Measurements from ENCODE around the gene SELENOK. TPM values are rescaled to one million over a fixed set of nuclear protein-coding genes. Genes with fewer than 3 reads are reported as not detected.
A peak's percentile ranks its signal among the peaks of the same experiment; 100 is the strongest.

The SELENOK gene
- total and polyA plus RNA-seq, 2 of the 13 experiments (the other 11 are each of a cell fraction or from before 2014, with no cell fraction given), result 67.0 to 81.0 TPM

- peak; percentile 26; the same call in 1 of the 2 replicates for TF ChIP-seq YEATS4 (CRISPR knock-in tag; IDR thresholded peaks at IDR 0.05; ENCODE audit: borderline replicate concordance)
- TF ChIP-seq SOX5 (CRISPR knock-in tag; IDR thresholded peaks at IDR 0.05; ENCODE audit: borderline replicate concordance), result peak; percentile 72
- TF ChIP-seq ZNF263 (CRISPR knock-in tag; IDR thresholded peaks at IDR 0.05), result peak; percentile 72
- no peak; the same call in 1 of the 2 replicates for TF ChIP-seq STAT6 (CRISPR knock-in tag; IDR thresholded peaks at IDR 0.05; ENCODE audit: borderline replicate concordance)
- TF ChIP-seq DPF2 (CRISPR knock-in tag; IDR thresholded peaks at IDR 0.05; ENCODE audit: borderline replicate concordance, low read depth), result peak; percentile 8; the same call in 1 of the 2 replicates
- peak; percentile 56 for TF ChIP-seq FOSL2 (CRISPR knock-in tag; IDR thresholded peaks at IDR 0.05)
- TF ChIP-seq ZNF367 (CRISPR knock-in tag; IDR thresholded peaks at IDR 0.05; ENCODE audit: borderline replicate concordance), result no peak; the same call in 1 of the 2 replicates
- TF ChIP-seq MED13 (CRISPR knock-in tag; IDR thresholded peaks at IDR 0.05), result peak; percentile 59; the same call in 1 of the 2 replicates
- TF ChIP-seq ZNF75D (CRISPR knock-in tag; IDR thresholded peaks at IDR 0.05; ENCODE audit: borderline replicate concordance), result no peak
- TF ChIP-seq ZNF879 (CRISPR knock-in tag; IDR thresholded peaks at IDR 0.05), result no peak
- TF ChIP-seq SMAD1 (CRISPR knock-in tag; IDR thresholded peaks at IDR 0.05; ENCODE audit: borderline replicate concordance, low read depth), result peak; percentile 44; the same call in 1 of the 2 replicates
- peak; percentile 83 for TF ChIP-seq NCOR1 (IDR thresholded peaks at IDR 0.05; ENCODE audit: borderline replicate concordance, low read length)
- no peak for TF ChIP-seq ZNF101 (CRISPR knock-in tag; IDR thresholded peaks at IDR 0.05; ENCODE audit: borderline replicate concordance, low read depth)
- TF ChIP-seq TRAFD1 (CRISPR knock-in tag; IDR thresholded peaks at IDR 0.05; ENCODE audit: borderline replicate concordance), result no peak
- TF ChIP-seq ZNF20 (CRISPR knock-in tag; IDR thresholded peaks at IDR 0.05), result peak; percentile 47; the same call in 1 of the 2 replicates
- TF ChIP-seq HNF4A (CRISPR knock-in tag; IDR thresholded peaks at IDR 0.05), result peak; percentile 96
- 0 out of 2 replicates have a peak, but pooled peaks have one; percentile 8 for TF ChIP-seq KMT2A (CRISPR knock-in tag; IDR thresholded peaks at IDR 0.05)
- TF ChIP-seq ZNF362 (CRISPR knock-in tag; IDR thresholded peaks at IDR 0.05; ENCODE audit: borderline replicate concordance), result peak; percentile 7; the same call in 1 of the 2 replicates
- TF ChIP-seq PATZ1 (CRISPR knock-in tag; IDR thresholded peaks at IDR 0.05), result peak; percentile 48
These were observed 47.2 kb downstream of the SELENOK start (continued) for GRCh38 chr3:53844262-53845102.
